ENCODE measurements around the gene FN1. TPM values are rescaled to one million over a fixed set of nuclear protein-coding genes. Genes with fewer than 3 reads are reported as not detected.

Gene FN1
- total RNA-seq, 2 donors from 2014 or later: 0.97 to 1.2 TPM

DNA sequence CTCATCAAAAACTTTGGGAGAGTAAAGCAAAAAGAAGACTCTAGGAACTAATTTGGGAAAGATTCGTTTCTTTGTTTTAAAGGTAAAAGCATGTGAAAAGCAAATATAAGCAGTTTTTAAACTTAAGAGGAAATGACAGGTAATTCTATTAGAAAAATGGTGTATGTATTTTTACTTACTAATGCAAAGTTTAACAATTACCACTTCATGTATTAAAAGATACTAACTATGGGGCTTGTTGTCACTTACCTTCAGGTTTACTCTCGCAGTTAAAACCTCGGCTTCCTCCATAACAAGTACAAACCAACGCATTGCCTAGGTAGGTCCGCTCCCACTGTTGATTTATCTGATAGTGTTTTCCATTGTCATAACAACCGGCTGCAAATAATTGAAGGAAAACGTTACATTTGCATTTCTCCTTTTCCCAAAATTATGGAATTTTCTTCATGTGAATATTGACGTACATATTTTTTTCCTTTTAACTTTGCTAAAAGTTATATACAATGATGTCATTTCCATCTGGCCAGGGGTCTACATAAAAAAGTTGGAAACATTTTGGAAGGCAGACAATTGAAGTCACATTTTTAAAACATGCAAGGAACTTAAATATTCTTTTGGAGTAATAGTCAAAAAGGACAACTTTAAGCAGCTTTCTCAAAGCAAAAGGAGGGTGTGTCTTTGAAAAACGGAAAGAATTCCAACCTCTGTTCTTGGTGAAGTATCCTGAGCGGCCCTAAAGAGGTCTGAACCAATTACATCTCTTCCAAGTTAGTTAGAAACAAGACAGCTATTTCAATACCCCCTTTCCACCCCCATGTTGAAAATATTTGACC, 1.2 kb downstream of the FN1 start:
- H3K4me1 Mint-ChIP-seq: peaks cover 6% of the 10 kb centered on the region
- no peaks in the 10 kb centered on the region for H3K36me3 Mint-ChIP-seq (ENCODE audit: low read depth)
- ATAC-seq (replicated peaks): no peak
- H3K27me3 Mint-ChIP-seq: peaks cover 64% of the 10 kb centered on the region
- no peak overlapping the region for H3K27ac Mint-ChIP-seq
- H3K4me3 Mint-ChIP-seq: peak overlapping the region; percentile 74
- peaks cover 4% of the 10 kb centered on the region for H3K9me3 Mint-ChIP-seq

DNA sequence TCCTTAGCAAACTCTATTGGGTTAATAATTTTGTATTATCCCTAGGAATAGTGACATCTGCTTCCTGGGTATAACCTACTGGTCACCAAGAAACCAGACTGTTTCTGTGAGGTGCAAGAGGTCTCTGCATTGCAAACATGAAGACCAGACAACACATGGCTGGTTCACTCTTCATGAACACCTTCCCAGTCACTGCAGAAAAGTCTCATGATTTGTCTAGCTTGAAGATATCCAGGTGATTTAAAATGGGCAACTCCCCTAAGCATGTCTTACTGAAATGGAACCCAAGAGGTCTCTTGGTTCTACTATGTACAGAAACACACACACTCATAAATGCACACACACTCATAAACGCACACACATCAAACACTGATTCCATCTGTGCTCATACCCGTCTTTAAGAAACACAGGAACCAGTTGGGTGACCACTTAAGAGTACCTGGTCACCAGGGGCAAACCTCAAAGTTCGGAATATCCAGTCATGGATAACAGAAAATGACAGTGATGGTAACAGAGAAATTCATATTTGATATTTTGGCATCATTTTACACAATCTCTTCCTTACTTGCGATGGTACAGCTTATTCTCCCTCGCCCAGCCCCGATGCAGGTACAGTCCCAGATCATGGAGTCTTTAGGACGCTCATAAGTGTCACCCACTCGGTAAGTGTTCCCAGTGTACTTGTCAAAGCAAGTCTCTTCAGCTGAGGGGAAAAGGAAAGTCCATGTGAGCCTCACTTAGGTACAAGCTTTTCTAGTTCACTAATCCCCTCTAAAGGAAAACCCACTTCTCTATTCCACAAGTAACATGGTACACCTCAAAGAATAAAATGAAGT, 2.9 kb downstream of the FN1 start:
- no peak overlapping the region for H3K4me3 Mint-ChIP-seq
- H3K27ac Mint-ChIP-seq: no peak overlapping the region
- H3K36me3 Mint-ChIP-seq (ENCODE audit: low read depth): no peaks in the 10 kb centered on the region
- ATAC-seq (replicated peaks): no peak
- H3K27me3 Mint-ChIP-seq: peaks cover 62% of the 10 kb centered on the region
- peaks cover 4% of the 10 kb centered on the region for H3K9me3 Mint-ChIP-seq
- peaks cover 6% of the 10 kb centered on the region for H3K4me1 Mint-ChIP-seq

DNA sequence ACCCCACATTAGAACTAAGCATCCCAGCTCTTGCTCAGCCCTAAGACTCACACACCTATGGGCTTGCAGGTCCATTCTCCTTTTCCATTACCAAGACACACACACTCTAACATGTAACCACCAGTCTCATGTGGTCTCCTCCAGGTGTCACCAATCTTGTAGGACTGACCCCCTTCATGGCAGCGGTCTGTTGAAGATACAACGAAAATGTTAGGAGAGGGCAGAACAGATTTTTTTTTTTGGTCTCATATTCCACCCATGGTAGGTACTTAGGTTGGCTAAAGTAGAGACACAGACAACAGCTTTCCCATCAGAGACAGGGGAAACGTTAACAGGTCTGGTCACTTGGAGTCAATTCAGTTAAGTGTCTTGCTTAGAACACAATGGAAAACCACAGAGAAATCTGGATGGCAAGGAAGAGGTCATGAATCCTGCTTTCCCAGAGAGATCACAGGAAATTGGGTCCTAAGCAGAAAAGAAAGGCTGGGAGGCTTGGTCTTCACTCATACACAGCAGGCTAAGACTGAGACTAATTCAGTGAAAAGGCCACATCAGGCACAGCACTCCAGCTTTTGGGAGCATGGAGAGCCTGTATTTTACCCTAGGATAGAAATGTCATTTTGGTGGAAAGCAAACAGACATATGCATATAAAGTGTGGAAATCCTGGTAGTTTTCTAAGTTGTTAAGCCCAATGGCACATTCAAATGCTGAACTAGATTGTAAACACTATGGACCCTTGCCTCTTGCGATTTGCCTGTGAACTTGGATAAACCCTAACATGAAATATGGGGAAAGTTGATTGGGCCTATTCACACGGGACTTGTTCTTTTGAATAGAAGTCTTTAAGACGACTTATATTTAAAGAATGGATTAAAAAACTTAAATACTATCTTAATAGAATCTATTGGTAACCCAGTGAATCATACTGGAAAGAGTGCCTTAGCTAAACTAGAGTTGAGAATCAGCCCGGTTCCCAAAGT, 3.8 kb downstream of the FN1 start:
- Mint-ChIP-seq H3K4me3 (no peak overlapping the region), H3K27me3 (peaks cover 54% of the 10 kb centered on the region), H3K9me3 (peaks cover 4% of the 10 kb centered on the region), H3K36me3 (ENCODE audit: low read depth) (no peaks in the 10 kb centered on the region), H3K27ac (no peak overlapping the region), H3K4me1 (peaks cover 6% of the 10 kb centered on the region)
- ATAC-seq (replicated peaks): no peak

DNA sequence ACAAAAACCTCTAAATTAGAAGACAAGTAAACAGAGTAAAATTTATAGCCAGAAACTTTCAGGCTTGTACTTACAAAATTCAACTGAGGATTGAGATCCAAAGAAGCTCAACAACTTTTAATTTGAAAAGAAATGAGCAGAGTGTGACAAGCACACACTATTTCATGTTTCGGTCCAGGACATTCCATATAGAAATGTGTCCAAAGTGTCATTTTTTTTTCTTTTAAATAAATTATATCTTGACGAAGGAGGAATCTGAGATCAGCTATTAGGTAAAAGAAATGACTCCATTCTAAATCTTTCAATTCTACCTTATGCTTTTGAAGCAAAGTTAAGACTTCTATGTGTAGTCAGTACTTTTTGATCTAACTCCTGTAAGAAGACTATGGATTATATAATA, 4.6 kb downstream of the FN1 start:
- Mint-ChIP-seq H3K4me1 (no peaks in the 10 kb centered on the region), H3K36me3 (ENCODE audit: low read depth) (no peaks in the 10 kb centered on the region), H3K4me3 (no peak overlapping the region), H3K27me3 (peaks cover 48% of the 10 kb centered on the region), H3K9me3 (peaks cover 4% of the 10 kb centered on the region), H3K27ac (no peak overlapping the region)
- ATAC-seq (replicated peaks): no peak

DNA sequence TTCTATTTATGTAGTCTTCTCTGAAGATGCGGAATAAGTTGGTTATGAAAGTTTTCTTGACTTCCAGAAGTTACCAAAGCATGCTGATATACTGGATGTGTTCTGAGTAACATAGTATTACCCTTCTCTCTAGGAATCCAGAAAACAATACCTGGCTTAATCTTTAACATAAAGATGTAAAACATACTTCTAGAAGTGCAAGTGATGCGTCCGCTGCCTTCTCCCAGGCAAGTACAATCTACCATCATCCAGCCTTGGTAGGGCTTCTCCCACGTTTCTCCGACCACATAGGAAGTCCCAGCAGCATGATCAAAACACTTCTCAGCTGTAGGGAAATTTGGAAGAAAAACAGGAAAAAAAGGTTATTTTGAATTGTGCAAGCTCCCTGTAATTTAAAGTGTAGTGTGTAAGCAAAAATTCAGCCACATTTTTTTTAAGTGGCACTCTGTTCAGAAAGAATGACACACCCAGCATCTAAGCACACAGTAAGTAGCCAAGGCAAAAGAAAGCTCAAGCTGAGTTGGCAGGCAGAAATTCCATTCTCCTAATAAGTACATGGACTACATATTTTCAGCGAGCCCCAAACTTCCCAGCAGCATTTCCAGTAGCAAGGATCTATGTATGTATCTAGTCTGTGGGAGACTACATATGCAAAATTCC, 5.2 kb downstream of the FN1 start:
- no peak overlapping the region for H3K27ac Mint-ChIP-seq
- H3K9me3 Mint-ChIP-seq: peaks cover 4% of the 10 kb centered on the region
- ATAC-seq (replicated peaks): no peak
- H3K27me3 Mint-ChIP-seq: peaks cover 51% of the 10 kb centered on the region
- no peaks in the 10 kb centered on the region for H3K36me3 Mint-ChIP-seq (ENCODE audit: low read depth)
- no peaks in the 10 kb centered on the region for H3K4me1 Mint-ChIP-seq
- no peak overlapping the region for H3K4me3 Mint-ChIP-seq

DNA sequence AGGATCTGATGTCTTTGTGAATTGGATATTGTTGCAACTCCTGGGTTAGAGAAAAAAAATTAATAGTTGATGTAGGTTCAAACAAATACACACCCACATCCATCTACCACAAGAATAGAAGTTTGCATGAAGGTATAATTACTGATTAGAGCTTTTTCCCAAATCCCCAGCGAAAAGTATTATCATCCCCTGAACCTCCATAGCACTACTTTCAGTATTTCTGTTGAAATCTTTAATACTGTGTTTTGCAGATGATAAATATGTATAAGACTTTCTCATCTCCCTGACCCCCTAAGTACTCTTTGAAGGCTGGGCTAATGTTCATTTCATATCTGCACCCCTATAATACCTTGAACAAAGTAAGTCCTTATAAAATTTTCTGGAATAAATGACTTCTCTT, 6.4 kb downstream of the FN1 start:
- Mint-ChIP-seq H3K27ac (no peak overlapping the region), H3K4me1 (no peaks in the 10 kb centered on the region), H3K36me3 (ENCODE audit: low read depth) (no peaks in the 10 kb centered on the region), H3K27me3 (peaks cover 43% of the 10 kb centered on the region), H3K4me3 (no peak overlapping the region), H3K9me3 (peaks cover 4% of the 10 kb centered on the region)
- ATAC-seq (replicated peaks): no peak

DNA sequence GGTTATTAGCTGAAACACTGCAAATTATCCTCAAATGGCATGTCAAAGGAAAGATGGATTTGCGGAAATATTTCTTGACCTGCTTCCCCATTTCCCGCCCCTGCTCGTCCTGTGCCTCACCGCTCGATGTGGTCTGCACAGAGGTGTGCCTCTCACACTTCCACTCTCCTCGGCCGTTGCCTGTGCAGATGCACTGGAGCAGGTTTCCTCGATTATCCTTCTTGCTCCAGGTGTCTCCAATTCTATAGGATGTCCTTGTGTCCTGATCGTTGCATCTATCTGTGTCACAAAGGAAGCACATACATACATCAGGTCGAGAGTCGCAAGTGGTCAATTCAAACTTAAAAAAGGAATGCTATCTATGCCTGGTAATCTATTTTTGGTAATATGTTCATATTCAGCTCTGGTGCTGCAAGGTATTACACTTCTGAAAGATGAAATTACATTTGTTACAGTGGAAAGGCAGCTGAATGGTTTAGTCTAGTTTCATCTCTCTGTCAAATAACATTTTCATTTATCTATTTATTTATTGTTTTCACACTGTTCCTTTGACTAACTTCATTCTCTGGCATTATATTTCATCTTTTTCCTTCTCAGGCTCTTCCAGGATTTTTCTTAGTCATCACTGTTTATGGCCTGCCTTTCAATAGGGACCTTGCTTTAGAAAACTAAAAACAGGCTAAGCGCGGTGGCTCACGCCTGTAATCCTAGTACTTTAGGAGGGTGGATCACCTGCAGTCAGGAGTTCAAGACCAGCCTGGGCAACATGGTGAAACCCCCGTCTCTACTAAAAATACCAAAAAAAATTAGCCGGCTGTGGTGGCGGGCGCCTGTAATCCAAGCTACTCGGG, 7.6 kb downstream of the FN1 start:
- no peak overlapping the region for H3K4me3 Mint-ChIP-seq
- no peak for ATAC-seq (replicated peaks)
- no peak overlapping the region for H3K27ac Mint-ChIP-seq
- H3K9me3 Mint-ChIP-seq: peaks cover 3% of the 10 kb centered on the region
- no peaks in the 10 kb centered on the region for H3K4me1 Mint-ChIP-seq
- no peaks in the 10 kb centered on the region for H3K36me3 Mint-ChIP-seq (ENCODE audit: low read depth)
- peaks cover 40% of the 10 kb centered on the region for H3K27me3 Mint-ChIP-seq

DNA sequence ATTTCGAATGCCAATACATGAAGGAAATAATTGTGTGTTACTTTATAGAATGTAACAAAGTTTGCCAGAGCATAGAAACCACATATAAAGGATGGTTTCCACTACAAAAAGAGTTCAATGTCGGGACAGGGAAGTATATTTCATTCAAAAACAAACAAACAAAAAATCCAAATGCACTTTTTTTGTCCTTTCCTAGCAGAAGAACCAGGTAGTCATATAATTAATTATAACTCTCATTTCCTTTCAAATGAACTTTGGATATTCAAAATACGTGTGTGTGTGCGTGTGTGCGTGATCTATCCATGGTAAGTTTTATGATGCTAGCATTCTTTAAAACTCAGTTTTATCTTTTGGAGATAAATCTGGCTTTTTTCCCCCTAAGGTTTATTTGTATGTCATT, 8.3 kb downstream of the FN1 start:
- Mint-ChIP-seq H3K4me3 (no peak overlapping the region), H3K4me1 (no peaks in the 10 kb centered on the region), H3K36me3 (ENCODE audit: low read depth) (no peaks in the 10 kb centered on the region), H3K27me3 (peaks cover 36% of the 10 kb centered on the region), H3K27ac (no peak overlapping the region), H3K9me3 (no peaks in the 10 kb centered on the region)
- ATAC-seq (replicated peaks): no peak

DNA sequence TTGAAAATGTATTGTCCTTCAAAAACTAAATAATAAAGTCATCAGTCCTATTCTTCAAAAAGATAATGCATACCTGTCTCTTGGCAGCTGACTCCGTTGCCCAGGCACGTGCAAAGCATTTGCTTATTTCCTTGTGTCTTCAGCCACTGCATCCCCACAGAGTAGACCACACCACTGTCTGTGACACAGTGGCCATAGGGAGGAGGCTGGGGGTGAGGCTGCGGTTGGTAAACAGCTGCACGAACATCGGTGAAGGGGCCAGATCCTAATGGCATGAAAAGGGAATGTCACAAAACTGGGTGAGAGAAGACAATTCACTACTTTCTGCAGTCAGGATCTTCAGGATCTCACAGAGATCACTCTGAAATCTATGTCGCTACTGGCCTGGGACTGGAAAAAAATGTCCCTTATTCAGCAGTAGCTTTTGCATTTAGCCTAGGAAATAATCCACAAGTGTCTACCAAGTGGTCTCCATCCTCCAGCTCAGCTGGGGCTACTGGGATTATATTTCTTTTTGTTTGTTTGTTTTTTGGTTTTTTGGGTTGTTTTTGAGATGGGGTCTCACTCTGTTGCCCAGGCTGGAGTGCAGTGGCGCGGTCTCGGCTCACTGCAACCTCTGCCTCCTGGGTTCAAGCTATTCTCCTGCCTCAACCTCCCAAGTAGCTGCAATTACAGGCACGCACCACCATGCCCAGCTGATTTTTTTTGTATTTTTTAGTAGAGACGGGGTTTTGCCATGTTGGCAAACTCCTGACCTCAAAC, 10.7 kb downstream of the FN1 start:
- ATAC-seq (replicated peaks): no peak
- no peak overlapping the region for H3K27ac Mint-ChIP-seq
- H3K36me3 Mint-ChIP-seq (ENCODE audit: low read depth): no peaks in the 10 kb centered on the region
- no peaks in the 10 kb centered on the region for H3K4me1 Mint-ChIP-seq
- no peaks in the 10 kb centered on the region for H3K9me3 Mint-ChIP-seq
- no peak overlapping the region for H3K4me3 Mint-ChIP-seq
- H3K27me3 Mint-ChIP-seq: peaks cover 41% of the 10 kb centered on the region

DNA sequence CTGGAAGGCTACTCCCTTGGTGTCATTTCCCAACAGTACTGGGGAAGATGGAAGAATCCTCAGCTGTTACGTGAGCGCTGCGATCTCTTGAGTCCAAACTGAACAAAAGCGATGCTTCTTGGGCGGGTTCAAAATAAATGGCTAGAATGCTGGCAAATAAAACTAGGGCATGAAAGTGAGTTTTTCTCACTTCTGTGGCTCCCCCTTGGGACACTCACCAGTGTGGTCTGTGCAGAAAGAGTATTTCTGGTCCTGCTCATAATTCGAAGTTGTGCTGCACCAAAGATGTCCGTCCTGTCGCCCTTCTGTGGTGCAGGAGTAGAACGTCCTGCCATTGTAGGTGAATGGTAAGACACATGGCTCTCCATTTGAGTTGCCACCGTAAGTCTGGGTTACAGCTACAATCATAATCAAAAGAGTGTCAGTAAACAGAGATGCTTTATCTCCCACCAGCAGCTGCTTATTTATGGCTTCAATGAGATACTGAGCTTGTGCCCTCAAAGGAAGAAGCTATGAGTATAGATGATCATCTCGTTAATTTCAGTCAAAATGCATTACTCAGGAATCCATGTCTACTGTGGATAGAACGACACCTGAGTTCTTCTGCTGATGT, 11.8 kb downstream of the FN1 start:
- Mint-ChIP-seq H3K9me3 (no peaks in the 10 kb centered on the region), H3K27me3 (peaks cover 35% of the 10 kb centered on the region), H3K4me3 (no peak overlapping the region), H3K36me3 (ENCODE audit: low read depth) (no peaks in the 10 kb centered on the region), H3K27ac (no peak overlapping the region), H3K4me1 (no peaks in the 10 kb centered on the region)
- ATAC-seq (replicated peaks): no peak

DNA sequence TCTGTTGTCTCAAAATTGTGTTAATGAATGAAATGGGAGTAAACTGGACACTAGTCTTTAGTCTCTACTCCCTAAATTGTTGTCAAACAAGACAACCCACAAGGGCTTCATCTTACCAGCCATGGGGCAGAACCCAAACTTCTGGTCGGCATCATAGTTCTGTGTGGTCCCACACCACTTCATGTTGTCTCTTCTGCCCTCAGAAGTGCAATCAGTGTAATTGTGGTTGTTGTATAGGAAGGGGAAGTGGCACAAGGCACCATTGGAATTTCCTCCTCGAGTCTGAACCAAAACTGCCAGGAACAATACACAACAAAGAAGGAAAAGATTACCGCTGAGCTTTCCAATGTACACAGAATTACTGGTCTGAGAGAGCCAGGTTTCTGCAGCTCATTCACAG, 12.6 kb downstream of the FN1 start:
- H3K27me3 Mint-ChIP-seq: peaks cover 34% of the 10 kb centered on the region
- H3K4me1 Mint-ChIP-seq: no peaks in the 10 kb centered on the region
- H3K36me3 Mint-ChIP-seq (ENCODE audit: low read depth): no peaks in the 10 kb centered on the region
- H3K27ac Mint-ChIP-seq: no peak overlapping the region
- no peak for ATAC-seq (replicated peaks)
- no peak overlapping the region for H3K4me3 Mint-ChIP-seq
- H3K9me3 Mint-ChIP-seq: no peaks in the 10 kb centered on the region

DNA sequence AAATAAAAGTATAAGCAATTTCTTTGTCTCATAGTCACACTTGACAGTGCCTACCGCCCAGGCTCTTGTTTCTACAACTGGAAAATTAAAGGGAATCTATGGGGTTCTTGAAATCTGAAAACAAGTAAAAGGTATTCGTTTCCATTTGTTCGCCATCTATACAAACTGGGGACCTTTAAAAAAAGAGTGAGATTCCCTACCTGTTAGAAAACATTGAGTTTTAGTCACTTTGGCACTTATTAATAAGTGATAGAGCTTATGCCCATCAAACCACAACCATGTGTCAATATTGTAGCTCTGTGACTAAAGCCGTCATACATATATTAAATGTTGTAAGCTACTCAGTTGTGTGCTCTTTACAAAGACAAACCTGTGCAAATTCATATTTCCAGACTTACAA, 13.2 kb downstream of the FN1 start:
- Mint-ChIP-seq H3K27ac (no peak overlapping the region), H3K9me3 (no peaks in the 10 kb centered on the region), H3K4me3 (no peak overlapping the region), H3K36me3 (ENCODE audit: low read depth) (no peaks in the 10 kb centered on the region), H3K27me3 (peaks cover 32% of the 10 kb centered on the region), H3K4me1 (no peaks in the 10 kb centered on the region)
- ATAC-seq (replicated peaks): no peak
